MG63 (cell line): ENCODE results near the gene APELA. TPM values are rescaled to one million over a fixed set of nuclear protein-coding genes. Genes with fewer than 3 reads are reported as not detected.

ENCODE experiments used
- total RNA-seq: library from RNA; depleted of rRNA; stranded (reverse); fragments of >200 nt; shearing (Covaris generic); gene quantifications from 2 replicates; pipeline ENCODE4 v1.2.3, GENCODE V29; 2014; ENCODE audit warnings: low replicate concordance; rRNA removed

Gene APELA
- total RNA-seq, 1 experiment from 2014 or later, result not detected

Other genes starting within 250 kb of the APELA start
- gene SMIM31, start 123.0 kb upstream of the APELA start, total RNA-seq, result not detected in 2 replicates
- 0.72 and 1.7 TPM in 2 replicates for gene TRIM61, start 100.5 kb downstream of the APELA start, total RNA-seq
- not detected in 2 replicates for gene TRIM60, start 154.8 kb downstream of the APELA start, total RNA-seq
- gene TRIM75, start 176.7 kb downstream of the APELA start, total RNA-seq, result not detected in 2 replicates
- gene TMEM192, start 235.7 kb downstream of the APELA start, total RNA-seq, result 6.9 and 8.2 TPM in 2 replicates